Loucy (cell line): ENCODE data around the gene PRSS38.

Experiments
- H2AFZ ChIP-seq: fragments of 200-600 bp; sonication (generic); 2 replicates; pipeline ENCODE4 v1.6.0; 2016; ENCODE audit warnings: antibody characterized with exemption, mild to moderate bottlenecking, low read length, moderate library complexity
- H3F3A ChIP-seq: fragments of 200-600 bp; 2 replicates; pipeline ENCODE4 v1.6.0; 2016; ENCODE audit warnings: antibody characterized with exemption, low read depth, mild to moderate bottlenecking
- H3K27me3 ChIP-seq: fragments of 200-600 bp; sonication (generic); 2 replicates; pipeline ENCODE4 v1.6.1; 2014; ENCODE audit warnings: low read length, mild to moderate bottlenecking; ENCODE audit not compliant: insufficient read depth, poor library complexity, severe bottlenecking
- H3K36me3 ChIP-seq: fragments of 200-600 bp; sonication (generic); 2 replicates; pipeline ENCODE4 v1.6.1; 2016; ENCODE audit warnings: low read length; ENCODE audit not compliant: insufficient read depth
- H3K4me1 ChIP-seq: fragments of 200-600 bp; sonication (generic); 2 replicates; pipeline ENCODE4 v1.5.1; 2014; ENCODE audit warnings: low read length, mild to moderate bottlenecking; ENCODE audit not compliant: insufficient read depth, poor library complexity, severe bottlenecking
- H3K4me2 ChIP-seq: fragments of 200-600 bp; sonication (generic); 2 replicates; pipeline ENCODE4 v1.6.0; 2014; ENCODE audit warnings: antibody characterized with exemption, low read length, low read depth, mild to moderate bottlenecking; ENCODE audit not compliant: poor library complexity, severe bottlenecking
- H3K4me3 ChIP-seq: fragments of 200-600 bp; sonication (generic); 2 replicates; pipeline ENCODE4 v1.5.1; 2014; ENCODE audit warnings: low read length, mild to moderate bottlenecking, mixed read lengths; ENCODE audit not compliant: poor library complexity, severe bottlenecking
- H3K79me2 ChIP-seq: fragments of 200-600 bp; sonication (generic); 2 replicates; pipeline ENCODE4 v1.6.1; 2014; ENCODE audit warnings: low read length; ENCODE audit not compliant: insufficient read depth
- H3K9ac ChIP-seq: fragments of 200-600 bp; sonication (generic); 2 replicates; pipeline ENCODE4 v1.6.0; 2014; ENCODE audit warnings: mild to moderate bottlenecking, low read depth, low read length, moderate library complexity; ENCODE audit not compliant: poor library complexity, severe bottlenecking
- H3K9me2 ChIP-seq: fragments of 200-600 bp; sonication (generic); replicated peaks from 2 replicates; pipeline ENCODE4 v1.6.1; 2016; ENCODE audit warnings: low read depth, low read length, mixed read lengths
- H3K9me3 ChIP-seq: fragments of 200-600 bp; sonication (generic); 2 replicates; pipeline ENCODE4 v1.6.1; 2014; ENCODE audit warnings: mild to moderate bottlenecking, antibody characterized with exemption, low read length, low read depth; ENCODE audit not compliant: insufficient read depth
- H4K20me1 ChIP-seq: fragments of 200-600 bp; sonication (generic); 2 replicates; pipeline ENCODE4 v1.6.0; 2014; ENCODE audit warnings: antibody characterized with exemption, low read length, mild to moderate bottlenecking; ENCODE audit not compliant: insufficient read depth, poor library complexity, severe bottlenecking
- CTCF ChIP-seq: fragments of 200-600 bp; sonication (generic); conservative IDR thresholded peaks from 2 replicates; pipeline ENCODE4 v1.5.1; 2014; ENCODE audit warnings: mild to moderate bottlenecking, antibody characterized with exemption, low read length
- EZH2phosphoT487 ChIP-seq: fragments of 200-600 bp; IDR thresholded peaks from 2 replicates; pipeline ENCODE4 v1.6.1; 2018; ENCODE audit warnings: antibody characterized with exemption, mild to moderate bottlenecking, moderate library complexity, borderline replicate concordance

Gene PRSS38

DNA sequence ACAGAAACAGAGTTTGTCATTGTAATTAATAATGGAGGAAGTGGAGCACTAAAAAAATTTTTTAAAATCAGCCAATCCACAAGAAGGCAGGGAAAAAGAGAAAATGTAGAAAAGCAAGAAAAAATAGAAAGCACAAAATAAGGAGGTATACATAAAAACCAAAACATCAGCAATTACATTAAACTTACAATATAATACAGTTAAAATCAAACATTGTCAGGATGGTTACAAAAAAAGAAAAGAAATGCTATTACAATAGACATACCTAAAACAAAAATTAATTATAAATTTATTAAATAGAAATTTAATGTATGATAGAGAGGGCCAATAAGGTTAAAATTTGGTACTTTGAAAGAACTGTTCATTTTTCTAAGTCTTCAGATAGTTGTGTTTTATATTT lies 38.7 kb downstream of the PRSS38 start:
- Histone ChIP-seq H4K20me1 (no peaks in the 10 kb centered on the region), H3K4me2 (no peak overlapping the region), H3K9me2 (no peaks in the 10 kb centered on the region), H3K4me1 (no peaks in the 10 kb centered on the region), H2AFZ (no peak overlapping the region), H3K9me3 (no peaks in the 10 kb centered on the region), H3K79me2 (no peaks in the 10 kb centered on the region), H3F3A (no peaks in the 10 kb centered on the region), H3K36me3 (no peaks in the 10 kb centered on the region), H3K27me3 (no peaks in the 10 kb centered on the region), H3K9ac (no peak overlapping the region), H3K4me3 (no peak overlapping the region)
- no peak for TF ChIP-seq EZH2phosphoT487
- no peak for TF ChIP-seq CTCF

DNA sequence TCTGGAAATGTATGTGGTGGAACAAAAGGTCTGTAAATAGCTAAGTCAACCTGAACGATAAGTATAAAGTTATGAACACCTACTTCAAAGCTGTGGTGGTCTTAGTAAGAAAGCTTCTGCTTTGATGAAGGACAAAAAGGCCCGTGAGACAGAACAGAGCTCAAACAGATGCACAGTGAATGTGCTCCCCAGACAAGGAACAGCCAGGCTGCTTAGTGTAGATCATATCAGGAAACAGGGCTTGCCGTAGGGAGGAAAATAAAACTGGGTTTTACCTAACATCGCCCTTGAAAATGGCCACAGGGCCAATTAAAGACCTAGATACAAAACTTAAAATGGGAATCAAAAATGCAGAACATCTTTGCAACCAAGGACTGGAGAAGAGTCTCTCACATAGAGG lies 40.2 kb downstream of the PRSS38 start:
- Histone ChIP-seq H3K9me2 (no peaks in the 10 kb centered on the region), H3K79me2 (no peaks in the 10 kb centered on the region), H3K4me3 (no peak overlapping the region), H4K20me1 (no peaks in the 10 kb centered on the region), H3K4me1 (no peaks in the 10 kb centered on the region), H3F3A (no peaks in the 10 kb centered on the region), H2AFZ (no peak overlapping the region), H3K27me3 (no peaks in the 10 kb centered on the region), H3K36me3 (no peaks in the 10 kb centered on the region), H3K4me2 (no peak overlapping the region), H3K9me3 (no peaks in the 10 kb centered on the region), H3K9ac (no peak overlapping the region)
- TF ChIP-seq CTCF (no peak), EZH2phosphoT487 (no peak)

DNA sequence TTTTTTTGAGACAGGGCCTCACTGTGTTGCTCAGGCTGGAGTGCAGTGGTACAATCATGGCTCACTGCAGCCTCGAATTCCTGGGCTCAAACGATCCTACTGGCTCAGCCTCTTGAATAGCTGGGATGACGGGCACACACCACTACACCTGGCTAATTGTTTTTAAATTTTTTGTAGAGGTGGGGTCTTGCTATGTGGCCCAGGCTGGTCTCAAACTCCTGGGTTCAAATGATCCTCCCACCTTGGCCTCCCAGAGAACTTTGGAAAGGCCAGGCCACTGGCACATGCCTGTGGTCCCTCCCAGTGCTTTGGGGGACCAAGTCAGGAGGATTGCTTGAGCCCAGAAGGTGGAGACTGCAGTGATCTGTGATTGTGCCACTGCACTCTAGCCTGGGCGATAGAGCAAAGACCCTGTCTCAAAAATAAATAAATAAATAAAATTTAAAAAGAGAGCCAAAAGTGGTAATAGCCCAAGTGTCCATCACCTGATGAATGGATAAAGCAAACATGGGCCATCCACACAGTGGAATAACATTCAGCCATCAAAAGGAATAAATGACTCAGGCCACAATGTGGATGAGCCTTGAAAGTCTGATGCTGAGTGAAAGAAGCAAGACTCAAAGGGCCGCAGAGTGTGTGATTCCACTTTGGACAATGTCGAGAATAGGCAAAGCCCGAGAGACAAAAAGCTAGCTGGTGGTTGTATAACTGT lies 40.8 kb downstream of the PRSS38 start:
- no peaks in the 10 kb centered on the region for H3K9me3 ChIP-seq
- H3K79me2 ChIP-seq = no peaks in the 10 kb centered on the region
- no peaks in the 10 kb centered on the region for H3K4me1 ChIP-seq
- no peaks in the 10 kb centered on the region for H3K9me2 ChIP-seq
- no peaks in the 10 kb centered on the region for H3K36me3 ChIP-seq
- no peaks in the 10 kb centered on the region for H4K20me1 ChIP-seq
- H3F3A ChIP-seq = no peaks in the 10 kb centered on the region
- no peak overlapping the region for H2AFZ ChIP-seq
- no peak overlapping the region for H3K9ac ChIP-seq
- H3K27me3 ChIP-seq = no peaks in the 10 kb centered on the region
- TF ChIP-seq CTCF (no peak), EZH2phosphoT487 (no peak)
- no peak overlapping the region for H3K4me3 ChIP-seq
- no peak overlapping the region for H3K4me2 ChIP-seq
